ENCODE results near the gene FMOD. TPM values are rescaled to one million over a fixed set of nuclear protein-coding genes. Genes with fewer than 3 reads are reported as not detected.

The FMOD gene
- 41.8 TPM for total RNA-seq

GRCh38 chr1:203351037-203351625, at the start of gene FMOD:
TSS of gene FMOD (minus strand) at chr1:203351122. CDS start at chr1:203348270, 2,852 bp downstream.

GRCh38 chr1:203304919-203305808, 45.8 kb downstream of the FMOD start, which contains the start of gene BTG2:
TSS of gene BTG2 (plus strand) at chr1:203305519. CDS start at chr1:203305607, 88 bp downstream.

Small RNAs within 50 kb of the gene (small RNA-seq; reads per million reads assigned to genes)
- gene AL359837.1 (ENCODE audit: low replicate concordance) (not detected), gene RNU6-487P (ENCODE audit: low replicate concordance) (not detected)

Other genes starting within 250 kb of the FMOD start
- gene ADORA1, start 223.4 kb downstream of the FMOD start, total RNA-seq = 4.9 TPM
- gene MYBPH, start 175.3 kb downstream of the FMOD start, total RNA-seq = 12.0 TPM
- gene CHI3L1, start 164.4 kb downstream of the FMOD start, total RNA-seq = 10.3 TPM
- 1.3 TPM for gene CHIT1, start 121.4 kb downstream of the FMOD start, total RNA-seq
- gene BTG2, start 45.6 kb downstream of the FMOD start, total RNA-seq = 215 TPM
- gene PRELP, start 124.7 kb upstream of the FMOD start, total RNA-seq = 4.0 TPM
- gene OPTC, start 143.0 kb upstream of the FMOD start, total RNA-seq = not detected

All from metanephros (tissue), 2 donors.